ENCODE results near the gene VTN.
A peak's percentile ranks its signal among the peaks of the same experiment; 100 is the strongest.

VTN gene

GRCh38 chr17:28370035-28370743, at the start of gene VTN:
Gene VTN (minus strand): TSS chr17:28370307. CDS start chr17:28370203, 104 bp downstream.
- no peak for DNase-seq (ENCODE audit: low read depth)

GRCh38 chr17:28416703-28417311, 46.7 kb upstream of the VTN start:
- peak; percentile 19 for DNase-seq (ENCODE audit: low read depth)

- DNase-seq (ENCODE audit: low read depth): no peak
Observed at GRCh38 chr17:28415886-28416285, 45.8 kb upstream of the VTN start.

GRCh38 chr17:28413804-28414203, 43.7 kb upstream of the VTN start:
- no peak for DNase-seq (ENCODE audit: low read depth)

- no peak for DNase-seq (ENCODE audit: low read depth)
Observed at GRCh38 chr17:28412099-28412498, 42.0 kb upstream of the VTN start.

- no peak for DNase-seq (ENCODE audit: low read depth)
Observed at GRCh38 chr17:28407974-28408306, 37.8 kb upstream of the VTN start.

GRCh38 chr17:28407130-28407973, 37.2 kb upstream of the VTN start:
- no peak for DNase-seq (ENCODE audit: low read depth)

GRCh38 chr17:28406473-28406814, 36.3 kb upstream of the VTN start:
- DNase-seq (ENCODE audit: low read depth): no peak

- peak; percentile 65 for DNase-seq (ENCODE audit: low read depth)
Observed at GRCh38 chr17:28405632-28406472, 35.7 kb upstream of the VTN start, which contains the start of gene SLC46A1. Gene SLC46A1 (minus strand): TSS chr17:28406212. CDS start chr17:28406114, 98 bp downstream.

- no peak for DNase-seq (ENCODE audit: low read depth)
Observed at GRCh38 chr17:28404812-28405570, 34.9 kb upstream of the VTN start.

- DNase-seq (ENCODE audit: low read depth): no peak
Observed at GRCh38 chr17:28404461-28404811, 34.3 kb upstream of the VTN start.

- no peak for DNase-seq (ENCODE audit: low read depth)
Observed at GRCh38 chr17:28404007-28404406, 33.9 kb upstream of the VTN start.

GRCh38 chr17:28402844-28403243, 32.7 kb upstream of the VTN start:
- DNase-seq (ENCODE audit: low read depth): no peak

- no peak for DNase-seq (ENCODE audit: low read depth)
Observed at GRCh38 chr17:28402224-28402630, 32.1 kb upstream of the VTN start.

GRCh38 chr17:28399808-28400207, 29.7 kb upstream of the VTN start:
- DNase-seq (ENCODE audit: low read depth): no peak

GRCh38 chr17:28398280-28398981, 28.3 kb upstream of the VTN start:
- no peak for DNase-seq (ENCODE audit: low read depth)

- no peak for DNase-seq (ENCODE audit: low read depth)
Observed at GRCh38 chr17:28397687-28398279, 27.7 kb upstream of the VTN start.

GRCh38 chr17:28397275-28397674, 27.2 kb upstream of the VTN start:
- DNase-seq (ENCODE audit: low read depth): no peak

- no peak for DNase-seq (ENCODE audit: low read depth)
Observed at GRCh38 chr17:28396635-28397239, 26.6 kb upstream of the VTN start.

- no peak for DNase-seq (ENCODE audit: low read depth)
Observed at GRCh38 chr17:28395968-28396367, 25.9 kb upstream of the VTN start.
